GM21737 (cell line): ENCODE measurements around the gene DENND1A.
"Not testable (repeated sequence)": the region's sequence is repeated elsewhere in the genome, so short reads cannot be mapped to it uniquely, and the experiment has no call there.

Experiments used
- ATAC-seq: cut with Tn5 transposase; IDR thresholded peaks from one replicate; pipeline ENCODE4 v1.9.1; 2021; ENCODE audit warnings: mild to moderate bottlenecking, moderate library complexity; ENCODE audit not compliant: unreplicated experiment

Gene DENND1A

GRCh38 chr9:123742009-123742767 lies 187.7 kb downstream of the DENND1A start:
- ATAC-seq = no peak

- ATAC-seq = no peak
These were observed 188.7 kb downstream of the DENND1A start for GRCh38 chr9:123741214-123741613.

GRCh38 chr9:123739902-123740301 lies 190.0 kb downstream of the DENND1A start:
- ATAC-seq = no peak

GRCh38 chr9:123739387-123739786 lies 190.5 kb downstream of the DENND1A start:
- no peak for ATAC-seq

- no peak for ATAC-seq
These were observed 191.3 kb downstream of the DENND1A start for GRCh38 chr9:123738648-123739047.

GRCh38 chr9:123735376-123735775 lies 194.6 kb downstream of the DENND1A start:
- ATAC-seq = no peak

GRCh38 chr9:123728571-123728970 lies 201.4 kb downstream of the DENND1A start:
- not testable (repeated sequence) for ATAC-seq

GRCh38 chr9:123727332-123727731 lies 202.6 kb downstream of the DENND1A start:
- ATAC-seq = no peak

GRCh38 chr9:123725389-123725788 lies 204.5 kb downstream of the DENND1A start:
- no peak for ATAC-seq

GRCh38 chr9:123724211-123724796 lies 205.6 kb downstream of the DENND1A start:
- no peak for ATAC-seq

GRCh38 chr9:123723135-123723875 lies 206.6 kb downstream of the DENND1A start:
- no peak for ATAC-seq

- ATAC-seq = no peak
These were observed 207.5 kb downstream of the DENND1A start for GRCh38 chr9:123722378-123722777.

GRCh38 chr9:123718188-123718587 lies 211.7 kb downstream of the DENND1A start:
- ATAC-seq = no peak

GRCh38 chr9:123717581-123718175 lies 212.2 kb downstream of the DENND1A start:
- ATAC-seq = no peak

- peak; percentile 56 for ATAC-seq
These were observed 213.5 kb downstream of the DENND1A start for GRCh38 chr9:123716339-123716945.

- ATAC-seq = no peak
These were observed 214.7 kb downstream of the DENND1A start for GRCh38 chr9:123715258-123715657.

GRCh38 chr9:123713282-123713681 lies 216.6 kb downstream of the DENND1A start:
- no peak for ATAC-seq

- ATAC-seq = no peak
These were observed 217.5 kb downstream of the DENND1A start for GRCh38 chr9:123712399-123712798.

GRCh38 chr9:123710299-123710698 lies 219.6 kb downstream of the DENND1A start:
- ATAC-seq = no peak

- no peak for ATAC-seq
These were observed 227.4 kb downstream of the DENND1A start for GRCh38 chr9:123702483-123702882.

- no peak for ATAC-seq
These were observed 232.2 kb downstream of the DENND1A start for GRCh38 chr9:123697686-123698085.
